GM12873 (cell line): ENCODE results near the gene HNRNPL.

Experiments used
- TF ChIP-seq, protein P1 (sequence below): IDR thresholded peaks from 2 replicates; pipeline ENCODE4 v1.5.1; 2012; ENCODE audit warnings: low read depth, mild to moderate bottlenecking, moderate library complexity, low read length, control low read depth; ENCODE audit not compliant: insufficient read depth; ENCODE audit errors: missing control alignments

Gene HNRNPL

DNA sequence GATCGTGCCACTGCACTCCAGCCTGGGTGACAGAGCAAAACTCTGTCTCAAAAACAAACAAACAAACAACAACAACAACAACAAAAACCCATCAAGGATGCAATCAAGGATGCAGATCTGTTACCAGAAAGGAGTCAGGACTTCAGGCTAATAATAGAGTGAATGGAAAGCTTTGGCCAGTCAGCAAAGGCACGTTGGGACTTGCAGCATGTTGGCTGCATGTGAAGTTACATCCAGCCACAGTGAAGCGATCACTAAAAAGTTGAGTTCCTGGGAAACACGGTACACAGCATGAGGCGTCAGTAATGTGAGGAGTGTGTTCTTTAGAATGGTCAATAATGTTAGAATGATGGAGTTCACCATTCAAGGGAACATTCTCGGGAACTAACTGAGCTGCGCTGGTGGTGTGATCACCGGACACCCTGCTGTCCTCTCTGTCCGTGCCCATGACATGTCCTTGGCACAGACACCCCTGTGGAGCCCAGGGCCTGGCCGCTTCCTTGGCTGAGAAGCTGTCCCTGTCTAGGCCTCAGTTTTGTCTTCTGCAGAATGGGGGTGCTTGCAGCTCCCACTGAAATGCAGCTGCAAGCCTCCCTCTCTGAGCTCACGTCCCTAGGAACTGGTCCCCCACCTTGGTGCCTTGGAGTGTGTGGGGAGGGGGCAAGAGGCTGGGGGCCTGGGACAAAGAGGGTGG, 63.1 kb downstream of the HNRNPL start:
- TF ChIP-seq, protein P1, sequence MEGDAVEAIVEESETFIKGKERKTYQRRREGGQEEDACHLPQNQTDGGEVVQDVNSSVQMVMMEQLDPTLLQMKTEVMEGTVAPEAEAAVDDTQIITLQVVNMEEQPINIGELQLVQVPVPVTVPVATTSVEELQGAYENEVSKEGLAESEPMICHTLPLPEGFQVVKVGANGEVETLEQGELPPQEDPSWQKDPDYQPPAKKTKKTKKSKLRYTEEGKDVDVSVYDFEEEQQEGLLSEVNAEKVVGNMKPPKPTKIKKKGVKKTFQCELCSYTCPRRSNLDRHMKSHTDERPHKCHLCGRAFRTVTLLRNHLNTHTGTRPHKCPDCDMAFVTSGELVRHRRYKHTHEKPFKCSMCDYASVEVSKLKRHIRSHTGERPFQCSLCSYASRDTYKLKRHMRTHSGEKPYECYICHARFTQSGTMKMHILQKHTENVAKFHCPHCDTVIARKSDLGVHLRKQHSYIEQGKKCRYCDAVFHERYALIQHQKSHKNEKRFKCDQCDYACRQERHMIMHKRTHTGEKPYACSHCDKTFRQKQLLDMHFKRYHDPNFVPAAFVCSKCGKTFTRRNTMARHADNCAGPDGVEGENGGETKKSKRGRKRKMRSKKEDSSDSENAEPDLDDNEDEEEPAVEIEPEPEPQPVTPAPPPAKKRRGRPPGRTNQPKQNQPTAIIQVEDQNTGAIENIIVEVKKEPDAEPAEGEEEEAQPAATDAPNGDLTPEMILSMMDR, result no peak
